Raji (cell line): ENCODE results near the gene MFSD1.

ENCODE experiments used
- POLR2A ChIP-seq: IDR thresholded peaks from 2 replicates; pipeline ENCODE4 v1.6.1; 2011; ENCODE audit warnings: low read depth, low read length, control low read depth; ENCODE audit not compliant: insufficient read depth

MFSD1 gene

DNA sequence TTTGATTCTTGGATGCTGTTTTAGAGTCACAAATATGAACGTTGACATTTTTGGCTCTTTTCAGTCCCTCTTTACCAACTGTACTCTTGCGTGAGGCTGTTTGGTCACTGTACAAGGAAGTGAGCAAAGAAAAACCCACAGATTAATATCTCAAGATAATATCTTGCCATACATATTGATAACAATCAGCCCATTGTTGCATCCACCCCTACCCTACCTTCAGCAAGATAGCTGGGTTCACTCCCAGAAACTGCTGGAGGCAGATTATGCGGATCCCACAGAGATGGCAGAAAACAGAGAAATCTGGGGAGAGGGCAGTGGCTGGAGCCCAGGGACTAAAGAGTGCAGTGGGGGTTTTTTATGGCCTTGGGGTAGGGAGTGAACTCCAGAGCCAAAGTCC lies 29.9 kb upstream of the MFSD1 start:
- no peak for TF ChIP-seq POLR2A

DNA sequence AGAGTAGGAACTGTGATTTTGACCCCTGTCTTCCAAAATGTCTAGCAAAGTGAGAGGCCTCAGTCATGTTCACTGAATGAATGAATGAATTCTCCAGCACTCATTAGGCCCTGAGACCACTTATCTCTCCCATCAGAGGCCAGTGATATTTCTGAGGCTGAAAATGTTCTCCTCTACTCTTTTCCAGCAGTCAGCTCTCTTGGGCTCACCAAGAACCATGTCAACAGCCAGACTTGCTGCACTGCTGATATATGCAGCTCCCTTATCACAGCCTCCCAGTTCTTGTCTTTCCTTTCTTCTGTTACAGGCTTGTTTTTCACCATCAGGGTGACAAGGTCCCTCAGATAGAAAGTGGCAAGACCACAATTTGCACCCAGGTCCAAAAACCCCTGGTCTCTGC lies 28.7 kb upstream of the MFSD1 start:
- no peak for TF ChIP-seq POLR2A

DNA sequence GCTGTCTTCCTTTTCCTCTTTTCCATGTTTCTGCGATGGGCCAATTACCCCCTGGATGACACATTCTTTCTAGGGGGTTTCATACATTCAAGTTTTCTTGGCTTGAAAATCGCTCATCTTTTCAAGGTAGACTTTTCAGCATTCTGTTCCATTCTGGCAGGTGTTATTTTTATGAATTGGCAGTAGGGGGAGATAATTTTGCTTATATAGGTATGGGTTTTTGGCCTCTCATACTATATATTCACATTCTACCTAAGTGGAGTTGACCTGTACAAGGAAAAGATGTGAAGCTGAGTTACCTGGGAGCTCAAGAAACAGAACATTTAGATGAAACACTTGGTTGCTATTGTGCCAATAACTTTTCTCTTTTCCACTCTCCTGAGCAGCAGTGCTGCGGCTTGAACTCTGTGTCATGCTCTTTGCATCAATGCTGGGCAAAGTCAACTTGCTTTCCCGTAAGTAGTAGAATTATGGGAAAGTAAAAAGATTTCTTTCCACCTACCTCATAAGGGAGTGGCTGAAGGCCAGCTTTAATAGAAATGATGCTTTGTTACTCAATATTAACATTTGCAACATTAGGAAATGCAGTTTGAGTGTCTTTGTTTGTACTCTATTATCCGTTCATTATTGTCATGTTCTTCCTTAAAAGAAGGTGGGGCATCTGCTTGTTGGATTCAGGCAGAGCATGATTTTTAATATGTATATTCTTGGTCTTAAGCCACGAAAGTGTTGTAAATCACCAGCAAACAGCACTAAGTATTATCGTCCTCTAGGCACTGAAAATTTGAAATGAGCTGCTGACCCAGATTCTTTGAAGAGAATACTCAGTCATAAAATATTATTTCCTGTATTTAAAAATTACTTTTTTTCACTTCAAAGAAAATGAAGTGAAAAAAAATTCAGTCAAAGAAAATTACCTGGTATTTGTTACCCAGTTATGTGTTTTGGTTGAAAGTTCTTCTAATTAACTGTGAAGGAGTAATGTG lies 27.7 kb upstream of the MFSD1 start:
- TF ChIP-seq POLR2A = no peak

DNA sequence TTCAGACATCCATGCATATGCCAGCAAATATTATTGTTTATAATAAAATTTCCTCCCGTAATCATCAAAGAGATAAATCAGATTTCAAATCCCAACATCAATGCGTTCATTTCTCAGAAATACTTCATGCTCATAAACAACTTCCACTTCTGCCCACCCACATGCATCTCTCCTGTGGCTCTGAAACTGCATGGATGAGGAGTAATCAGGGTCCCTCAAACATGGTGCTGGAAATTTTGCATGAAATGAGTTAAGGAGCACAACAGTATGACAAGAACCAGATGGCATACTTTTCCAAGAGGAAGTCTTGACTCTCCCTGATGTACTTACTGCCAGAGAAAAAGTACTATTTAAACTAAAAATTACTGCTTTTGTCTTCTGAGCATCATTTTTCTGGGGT lies 26.9 kb upstream of the MFSD1 start:
- TF ChIP-seq POLR2A = no peak

DNA sequence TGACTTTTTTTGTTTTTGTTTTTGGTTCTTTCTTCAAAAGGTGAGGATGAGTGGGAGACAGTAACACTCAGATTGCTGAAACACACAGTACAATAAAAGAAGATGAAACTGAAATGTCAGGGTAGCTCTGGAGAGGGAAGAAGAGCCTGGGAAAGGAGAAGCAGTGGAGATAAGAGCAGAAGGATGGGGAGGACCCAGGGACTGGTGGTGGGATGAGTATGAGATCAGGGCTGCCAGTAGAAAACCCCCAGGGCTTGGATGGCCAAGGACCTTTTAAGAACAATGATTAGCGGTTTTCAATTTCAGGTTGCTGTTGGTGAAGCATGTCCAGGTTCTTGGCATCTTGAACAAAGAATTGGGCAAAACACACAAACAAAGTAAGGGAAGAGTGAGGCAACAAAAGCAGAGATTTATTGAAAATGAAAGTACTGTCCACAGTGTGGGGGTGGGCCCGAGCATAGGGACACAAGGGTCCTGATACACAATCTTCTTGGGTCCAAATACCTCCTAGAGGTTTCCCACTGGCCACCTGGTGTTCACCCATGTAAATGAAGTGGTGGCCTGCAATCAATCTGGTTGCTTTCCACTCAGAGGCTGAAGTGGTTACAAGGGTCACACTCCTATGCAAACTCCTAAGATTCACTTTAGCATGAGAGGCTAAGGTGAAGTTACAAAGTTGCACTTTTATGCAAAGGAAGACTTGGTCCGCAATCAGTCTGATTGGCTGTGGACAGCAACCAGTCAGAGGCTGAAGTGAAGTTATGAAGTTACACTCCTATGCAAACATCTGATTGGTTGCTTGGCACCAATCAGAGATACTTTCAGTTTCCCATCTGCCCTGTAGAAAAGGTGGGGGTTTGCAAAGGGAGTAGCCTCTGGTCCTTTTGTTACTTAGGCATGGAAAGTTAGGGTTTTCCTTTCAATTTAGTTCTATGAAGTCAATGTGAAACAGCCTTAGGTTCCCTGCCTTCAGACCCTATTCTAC lies 26.1 kb upstream of the MFSD1 start:
- no peak for TF ChIP-seq POLR2A

DNA sequence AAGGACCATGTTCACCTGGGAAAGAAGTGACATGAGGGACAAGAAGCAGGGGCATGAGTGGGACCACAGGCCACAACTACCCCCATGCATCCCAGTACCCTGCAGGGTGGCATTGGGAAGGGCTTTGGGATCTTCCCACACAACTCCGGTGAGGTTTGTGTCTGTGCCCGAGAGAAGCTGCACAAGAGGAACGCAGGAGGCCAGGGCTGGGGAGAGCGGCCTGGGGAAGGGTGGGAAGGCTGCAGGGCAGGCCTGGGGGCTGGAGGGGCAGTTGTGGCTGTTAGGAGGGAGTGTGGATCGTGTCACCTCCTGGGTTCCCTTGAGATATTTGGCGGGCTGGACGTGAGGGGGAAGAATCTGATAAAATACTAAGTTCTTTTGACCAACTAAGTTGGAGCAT lies 25.3 kb upstream of the MFSD1 start:
- no peak for TF ChIP-seq POLR2A

DNA sequence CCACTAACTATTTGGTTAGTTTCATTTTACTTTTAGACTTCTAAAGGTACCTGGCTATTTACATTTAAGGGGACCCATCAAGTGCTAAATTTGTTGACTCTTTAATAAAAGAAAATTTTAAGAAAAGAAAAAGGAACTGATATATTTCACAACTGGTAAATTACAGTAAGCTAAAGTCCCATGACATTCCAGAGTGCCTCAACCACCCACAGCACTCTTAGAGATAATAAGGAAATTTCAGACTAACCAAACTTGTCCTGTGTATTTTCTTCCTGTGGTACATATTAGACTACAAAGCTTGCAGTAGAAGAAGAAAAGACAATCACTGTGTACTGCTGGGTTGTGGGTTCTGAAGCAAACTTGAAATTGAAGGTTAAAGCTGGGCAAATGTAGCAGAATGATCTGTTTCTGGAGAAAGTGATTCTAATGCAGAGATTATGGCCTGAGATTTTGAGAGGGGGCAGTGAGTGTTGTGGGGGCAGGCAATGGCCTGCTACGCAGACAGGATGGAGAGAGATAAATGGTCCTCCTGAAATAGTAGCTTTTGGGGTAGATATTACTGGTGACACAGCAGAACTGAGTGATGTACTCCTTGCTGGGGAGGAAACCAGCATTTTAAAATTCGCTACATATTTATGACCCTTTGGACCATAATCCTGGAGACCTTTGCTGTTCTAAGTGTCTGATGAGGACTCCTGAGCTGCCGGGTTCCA lies 24.5 kb upstream of the MFSD1 start:
- no peak for TF ChIP-seq POLR2A

DNA sequence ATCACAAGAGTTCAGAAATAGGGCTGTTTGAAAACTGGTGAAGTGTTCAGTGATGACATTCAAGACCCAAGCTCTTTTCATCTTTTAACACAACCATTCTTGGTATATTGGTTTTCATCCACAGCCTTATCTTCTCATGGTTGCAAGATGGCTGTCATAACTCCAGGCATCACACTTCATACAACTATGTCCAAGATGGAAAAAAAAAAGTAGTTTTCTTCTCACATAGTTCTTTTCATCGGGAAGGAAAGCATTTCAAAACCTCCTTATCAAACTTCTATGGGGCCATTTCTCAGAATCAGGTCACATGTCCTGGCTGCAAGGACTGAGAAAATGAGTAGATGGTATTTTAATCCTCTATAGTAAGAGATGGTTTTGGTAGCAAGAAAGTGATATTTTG lies 21.1 kb upstream of the MFSD1 start:
- no peak for TF ChIP-seq POLR2A

DNA sequence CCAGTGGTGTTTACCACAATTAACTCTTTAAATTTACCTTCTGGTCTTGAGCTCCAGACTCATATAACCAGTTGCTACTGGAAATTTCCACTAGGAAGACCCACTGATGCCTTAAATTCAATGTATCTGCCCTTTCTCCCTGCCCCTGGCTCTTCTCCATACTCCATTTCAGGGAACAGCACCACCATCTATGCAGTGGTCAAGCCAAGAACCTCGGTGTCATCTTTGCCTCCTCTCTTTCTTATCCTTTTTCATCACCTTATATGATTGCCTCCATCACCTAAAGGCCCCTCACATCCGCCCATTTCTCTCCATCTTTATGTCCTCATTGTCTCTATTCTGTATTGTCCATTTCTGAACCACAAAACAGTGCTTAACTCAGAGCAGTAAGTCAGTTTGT lies 20.7 kb upstream of the MFSD1 start:
- no peak for TF ChIP-seq POLR2A

DNA sequence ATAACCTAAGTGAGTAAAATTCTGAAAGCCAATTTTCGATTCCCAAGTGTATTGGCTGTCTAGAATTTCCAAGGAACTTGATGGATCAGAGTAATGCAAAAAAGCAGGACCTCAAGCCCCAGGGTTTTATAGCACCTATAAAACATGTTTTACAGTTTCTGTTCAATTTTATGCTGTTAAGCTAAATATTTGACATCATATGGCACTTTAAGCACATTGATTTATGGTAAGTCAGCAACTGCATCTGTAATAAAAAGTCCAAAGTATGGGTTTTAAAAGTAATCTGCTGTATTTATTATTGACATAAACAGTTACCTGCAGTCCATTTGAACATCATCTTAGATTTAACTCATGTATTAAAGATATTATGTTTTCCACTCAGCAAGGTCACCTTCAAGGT lies 20.0 kb upstream of the MFSD1 start:
- TF ChIP-seq POLR2A = no peak

DNA sequence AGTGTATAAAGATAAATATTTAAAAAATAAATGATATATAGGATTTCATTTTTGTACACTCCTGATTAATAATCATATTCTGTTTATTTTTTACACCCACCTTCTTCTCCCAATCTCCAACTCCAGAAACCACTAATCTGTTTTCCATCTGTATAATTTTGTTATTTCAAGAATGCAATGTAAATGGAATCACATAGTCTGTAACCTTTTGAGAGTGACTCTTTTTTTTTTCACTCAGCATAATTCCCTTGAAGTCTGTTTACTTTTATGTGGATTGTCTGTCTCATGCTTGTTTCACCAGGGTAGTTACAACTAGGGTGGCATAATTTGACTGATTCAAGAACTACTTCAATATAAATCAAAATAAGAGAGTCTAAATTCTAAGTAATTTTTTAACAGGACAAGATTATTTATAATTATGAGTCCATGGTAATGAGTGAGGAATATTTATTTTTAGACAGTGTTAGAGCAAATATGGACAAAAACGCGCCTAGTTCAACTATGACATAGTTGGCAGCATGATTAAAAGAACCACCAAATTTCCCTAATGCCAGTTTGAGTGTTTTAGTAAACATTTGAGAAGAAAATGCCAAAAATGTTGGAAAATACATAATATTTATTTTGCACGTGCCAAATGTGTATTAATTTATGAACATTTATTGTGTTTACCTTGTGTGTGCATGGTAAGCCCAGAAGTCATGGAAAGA lies 19.4 kb upstream of the MFSD1 start:
- TF ChIP-seq POLR2A = no peak

DNA sequence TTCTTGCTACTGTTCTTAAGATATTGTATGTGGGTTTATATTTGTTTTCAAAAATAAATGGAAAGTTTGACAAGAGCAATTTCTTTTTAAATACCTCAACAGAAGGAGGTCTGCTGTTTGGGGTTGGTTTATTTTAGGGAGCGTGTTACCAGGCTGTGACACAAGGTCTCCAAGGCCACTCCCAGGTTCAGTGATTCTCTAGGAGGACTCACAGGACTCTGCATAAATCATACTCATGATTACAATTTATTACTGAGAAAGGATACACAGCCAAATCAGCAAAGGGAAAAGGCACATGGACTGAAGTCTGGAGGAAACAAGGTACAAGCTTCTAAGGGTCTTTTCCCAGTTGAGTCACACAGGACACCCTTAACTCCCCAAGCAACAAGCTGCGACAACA lies 18.8 kb upstream of the MFSD1 start:
- no peak for TF ChIP-seq POLR2A

DNA sequence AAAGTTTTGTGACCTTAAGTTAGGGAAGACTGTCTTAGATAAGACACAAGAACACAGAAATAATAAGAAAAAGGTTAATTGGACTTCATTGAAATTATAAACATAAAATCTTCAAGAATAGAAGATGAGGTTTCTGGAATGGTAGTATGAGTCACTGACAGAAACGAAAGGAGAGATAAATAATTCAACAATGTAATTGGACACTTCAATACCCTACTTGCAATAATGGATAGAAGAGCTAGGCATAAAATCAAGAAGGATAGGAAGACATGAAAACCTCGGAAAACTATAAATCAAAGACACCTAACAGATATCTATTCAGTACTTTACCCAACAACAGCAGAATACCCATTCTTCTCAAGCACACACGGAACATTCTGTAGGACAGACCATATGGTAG lies 15.9 kb upstream of the MFSD1 start:
- TF ChIP-seq POLR2A = no peak

DNA sequence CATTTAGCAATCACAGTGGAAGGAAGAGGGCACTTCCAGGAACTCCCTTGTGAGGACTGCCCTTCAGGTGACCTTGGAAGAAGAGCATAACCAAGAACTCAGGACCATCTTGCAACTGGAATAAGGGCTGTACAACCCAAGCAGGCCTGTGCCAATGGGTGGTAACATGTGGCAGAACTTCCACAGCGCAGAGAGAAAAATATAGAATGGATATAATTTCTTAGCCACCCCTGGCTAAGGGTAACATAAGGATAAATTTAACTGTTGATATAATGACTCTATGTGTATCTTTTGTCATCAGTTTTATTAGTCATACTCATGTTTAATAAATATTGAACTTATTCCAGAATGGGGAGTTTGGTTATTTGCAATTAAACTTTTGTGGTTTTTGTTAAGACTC lies 13.4 kb upstream of the MFSD1 start:
- TF ChIP-seq POLR2A = no peak
